ENCODE measurements around the gene HES2. TPM values are rescaled to one million over a fixed set of nuclear protein-coding genes. Genes with fewer than 3 reads are reported as not detected.

Gene HES2
- total and polyA plus RNA-seq, 4 donors: 0.26 to 5.0 (median 2.7) TPM

DNA sequence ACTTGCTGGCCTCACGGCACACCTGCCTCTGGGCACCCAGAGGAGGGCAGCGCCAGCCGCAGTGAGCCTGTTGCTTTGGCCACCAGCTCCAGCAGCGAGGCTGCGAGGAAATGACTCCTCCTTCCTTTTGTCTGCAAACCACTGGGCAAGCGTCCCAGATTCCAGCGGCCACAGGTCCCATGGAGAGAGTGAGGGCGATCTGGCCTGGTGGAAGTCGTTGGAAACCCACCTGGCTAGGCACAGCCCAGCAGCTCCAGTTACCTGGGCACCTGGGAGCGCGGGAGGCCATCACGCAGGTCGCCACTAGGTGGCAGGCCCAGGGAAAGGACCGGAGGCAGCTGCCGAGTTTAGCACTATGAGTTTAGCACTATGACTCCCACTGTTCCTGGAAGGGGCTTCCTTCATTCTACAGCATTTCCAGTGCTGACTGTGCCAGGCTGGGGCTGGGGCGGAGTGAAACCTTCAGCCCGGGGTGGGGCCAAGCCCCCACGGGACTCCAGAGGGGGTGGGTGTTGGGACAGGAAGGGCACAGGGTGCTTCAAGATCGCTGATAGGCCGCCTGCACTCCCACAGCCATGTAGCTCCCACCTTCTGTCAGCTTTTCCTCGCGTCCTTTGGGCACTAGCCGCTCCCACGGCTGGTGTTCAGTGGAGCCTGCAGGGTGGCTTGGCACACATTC, 3.7 kb upstream of the HES2 start:
- peaks cover 0 to 3% (median 0%) of the 10 kb centered on the region in 4 donors for H3K9me3 ChIP-seq (ENCODE audit: control insufficient read depth in 4 of 4, insufficient read depth in 3 of 4, low read length in 3 of 4)
- H3K4me3 ChIP-seq: no peak overlapping the region
- no peak overlapping the region for H3K27ac ChIP-seq (ENCODE audit: low read depth in 1 of 2, low read length in 1 of 2)
- TF ChIP-seq, protein P1, sequence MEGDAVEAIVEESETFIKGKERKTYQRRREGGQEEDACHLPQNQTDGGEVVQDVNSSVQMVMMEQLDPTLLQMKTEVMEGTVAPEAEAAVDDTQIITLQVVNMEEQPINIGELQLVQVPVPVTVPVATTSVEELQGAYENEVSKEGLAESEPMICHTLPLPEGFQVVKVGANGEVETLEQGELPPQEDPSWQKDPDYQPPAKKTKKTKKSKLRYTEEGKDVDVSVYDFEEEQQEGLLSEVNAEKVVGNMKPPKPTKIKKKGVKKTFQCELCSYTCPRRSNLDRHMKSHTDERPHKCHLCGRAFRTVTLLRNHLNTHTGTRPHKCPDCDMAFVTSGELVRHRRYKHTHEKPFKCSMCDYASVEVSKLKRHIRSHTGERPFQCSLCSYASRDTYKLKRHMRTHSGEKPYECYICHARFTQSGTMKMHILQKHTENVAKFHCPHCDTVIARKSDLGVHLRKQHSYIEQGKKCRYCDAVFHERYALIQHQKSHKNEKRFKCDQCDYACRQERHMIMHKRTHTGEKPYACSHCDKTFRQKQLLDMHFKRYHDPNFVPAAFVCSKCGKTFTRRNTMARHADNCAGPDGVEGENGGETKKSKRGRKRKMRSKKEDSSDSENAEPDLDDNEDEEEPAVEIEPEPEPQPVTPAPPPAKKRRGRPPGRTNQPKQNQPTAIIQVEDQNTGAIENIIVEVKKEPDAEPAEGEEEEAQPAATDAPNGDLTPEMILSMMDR (IDR thresholded peaks at IDR 0.05; ENCODE audit: control extremely low read depth, extremely low read depth): peak; percentile 40
- H3K36me3 ChIP-seq (ENCODE audit: control insufficient read depth in 4 of 4, insufficient read depth in 4 of 4, low read length in 4 of 4): no peaks in the 10 kb centered on the region
- H3K4me1 ChIP-seq (ENCODE audit: control insufficient read depth in 5 of 5, insufficient read depth in 5 of 5, low read length in 5 of 5): peaks cover 0 to 26% (median 7%) of the 10 kb centered on the region in 5 donors
- DNase-seq (peak; percentile 25 to 49 (median 40)), ATAC-seq (ENCODE audit: insufficient read depth, low FRiP score) (no peak)
- WGBS, 2 donors: 6 to 8% methylated on average over 24 of the region's 24 CpGs
- H3K27me3 ChIP-seq (ENCODE audit: control insufficient read depth in 3 of 3, insufficient read depth in 3 of 3, low read length in 2 of 3): peaks cover 15 to 63% (median 48%) of the 10 kb centered on the region in 3 donors
- no peak overlapping the region for H3K9ac ChIP-seq (ENCODE audit: insufficient read depth in 1 of 2, low read length in 2 of 2)

DNA sequence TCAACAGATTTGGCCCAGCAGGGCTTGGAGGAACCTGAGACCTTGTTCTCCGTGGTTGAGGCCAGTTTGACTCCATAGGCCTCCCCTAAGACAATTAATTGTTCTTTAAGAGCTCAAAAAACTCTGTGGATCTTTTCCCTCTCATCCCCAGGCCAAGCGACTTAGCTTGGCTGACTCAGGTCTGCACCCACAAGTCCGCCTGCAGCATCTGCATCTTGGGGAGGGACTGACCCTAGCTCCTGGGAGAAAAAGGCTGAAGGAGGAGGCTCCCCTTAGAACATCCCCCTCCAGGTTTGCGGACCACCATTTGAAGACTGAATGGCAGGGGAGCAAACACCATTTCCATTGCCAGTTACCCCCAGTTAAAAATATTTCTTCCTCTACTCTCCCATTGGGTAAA, 1.5 kb upstream of the HES2 start:
- WGBS, 2 donors: 48 to 74% methylated on average over 4 of the region's 4 CpGs
- Histone ChIP-seq H3K36me3 (ENCODE audit: control insufficient read depth in 4 of 4, insufficient read depth in 4 of 4, low read length in 4 of 4) (no peaks in the 10 kb centered on the region), H3K27ac (ENCODE audit: low read depth in 1 of 2, low read length in 1 of 2) (no peak overlapping the region), H3K9me3 (ENCODE audit: control insufficient read depth in 4 of 4, insufficient read depth in 3 of 4, low read length in 3 of 4) (peaks cover 0 to 3% (median 0%) of the 10 kb centered on the region in 4 donors), H3K9ac (ENCODE audit: insufficient read depth in 1 of 2, low read length in 2 of 2) (no peak overlapping the region), H3K27me3 (ENCODE audit: control insufficient read depth in 3 of 3, insufficient read depth in 3 of 3, low read length in 2 of 3) (peaks cover 6 to 77% (median 64%) of the 10 kb centered on the region in 3 donors), H3K4me3 (no peak overlapping the region), H3K4me1 (ENCODE audit: control insufficient read depth in 5 of 5, insufficient read depth in 5 of 5, low read length in 5 of 5) (peaks cover 0 to 26% (median 7%) of the 10 kb centered on the region in 5 donors)
- ATAC-seq (ENCODE audit: insufficient read depth, low FRiP score) (no peak), DNase-seq (no peak)
- TF ChIP-seq, protein P1 (IDR thresholded peaks at IDR 0.05; ENCODE audit: control extremely low read depth, extremely low read depth): no peak

DNA sequence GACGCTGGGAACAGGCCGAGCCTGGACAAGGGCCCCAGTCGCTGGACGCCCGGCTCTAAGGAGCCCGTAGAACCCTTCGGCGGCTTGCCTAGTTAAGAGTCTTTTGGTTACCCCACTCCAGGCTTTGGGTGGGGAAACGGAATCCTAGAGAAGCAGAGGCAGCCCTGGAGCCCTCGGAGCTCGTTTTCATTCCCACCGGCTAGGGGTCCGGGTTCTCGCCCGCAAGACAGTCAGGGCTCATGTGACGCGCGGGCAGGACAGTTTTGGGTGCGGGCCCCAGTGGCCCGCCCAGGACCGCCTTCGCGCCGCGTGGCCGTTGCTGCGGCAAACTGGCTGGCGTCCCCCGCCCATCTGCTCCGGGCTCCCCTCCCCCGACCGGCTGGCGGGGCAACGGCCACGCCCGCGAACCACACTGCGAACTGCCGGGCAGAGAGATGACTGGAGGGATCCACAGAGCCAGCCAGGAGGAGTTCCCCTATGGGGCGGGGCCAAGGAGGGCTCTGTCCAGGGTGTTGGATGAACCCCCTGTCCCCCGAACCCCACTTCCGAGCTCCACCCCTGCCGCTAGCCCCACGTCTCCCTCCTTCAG, 829 bp upstream of the HES2 start:
- DNase-seq (no peak), ATAC-seq (ENCODE audit: insufficient read depth, low FRiP score) (no peak)
- no peak overlapping the region for H3K27ac ChIP-seq (ENCODE audit: low read depth in 1 of 2, low read length in 1 of 2)
- peaks cover 0 to 26% (median 7%) of the 10 kb centered on the region in 5 donors for H3K4me1 ChIP-seq (ENCODE audit: control insufficient read depth in 5 of 5, insufficient read depth in 5 of 5, low read length in 5 of 5)
- peaks cover 6 to 76% (median 63%) of the 10 kb centered on the region in 3 donors for H3K27me3 ChIP-seq (ENCODE audit: control insufficient read depth in 3 of 3, insufficient read depth in 3 of 3, low read length in 2 of 3)
- H3K36me3 ChIP-seq (ENCODE audit: control insufficient read depth in 4 of 4, insufficient read depth in 4 of 4, low read length in 4 of 4): no peaks in the 10 kb centered on the region
- 5 to 6% methylated on average over 34 to 44 of the region's 44 CpGs for WGBS, 2 donors
- H3K9me3 ChIP-seq (ENCODE audit: control insufficient read depth in 4 of 4, insufficient read depth in 3 of 4, low read length in 3 of 4): peaks cover 0 to 3% (median 0%) of the 10 kb centered on the region in 4 donors
- H3K4me3 ChIP-seq: no peak overlapping the region
- H3K9ac ChIP-seq (ENCODE audit: insufficient read depth in 1 of 2, low read length in 2 of 2): no peak overlapping the region
- TF ChIP-seq, protein P1 (IDR thresholded peaks at IDR 0.05; ENCODE audit: control extremely low read depth, extremely low read depth): no peak

Measured in lung (tissue), 12 donors.